ENCODE measurements around the gene CRK. TPM values are rescaled to one million over a fixed set of nuclear protein-coding genes. Genes with fewer than 3 reads are reported as not detected.

The CRK gene
- total RNA-seq, 1 donor: 149 TPM

DNA sequence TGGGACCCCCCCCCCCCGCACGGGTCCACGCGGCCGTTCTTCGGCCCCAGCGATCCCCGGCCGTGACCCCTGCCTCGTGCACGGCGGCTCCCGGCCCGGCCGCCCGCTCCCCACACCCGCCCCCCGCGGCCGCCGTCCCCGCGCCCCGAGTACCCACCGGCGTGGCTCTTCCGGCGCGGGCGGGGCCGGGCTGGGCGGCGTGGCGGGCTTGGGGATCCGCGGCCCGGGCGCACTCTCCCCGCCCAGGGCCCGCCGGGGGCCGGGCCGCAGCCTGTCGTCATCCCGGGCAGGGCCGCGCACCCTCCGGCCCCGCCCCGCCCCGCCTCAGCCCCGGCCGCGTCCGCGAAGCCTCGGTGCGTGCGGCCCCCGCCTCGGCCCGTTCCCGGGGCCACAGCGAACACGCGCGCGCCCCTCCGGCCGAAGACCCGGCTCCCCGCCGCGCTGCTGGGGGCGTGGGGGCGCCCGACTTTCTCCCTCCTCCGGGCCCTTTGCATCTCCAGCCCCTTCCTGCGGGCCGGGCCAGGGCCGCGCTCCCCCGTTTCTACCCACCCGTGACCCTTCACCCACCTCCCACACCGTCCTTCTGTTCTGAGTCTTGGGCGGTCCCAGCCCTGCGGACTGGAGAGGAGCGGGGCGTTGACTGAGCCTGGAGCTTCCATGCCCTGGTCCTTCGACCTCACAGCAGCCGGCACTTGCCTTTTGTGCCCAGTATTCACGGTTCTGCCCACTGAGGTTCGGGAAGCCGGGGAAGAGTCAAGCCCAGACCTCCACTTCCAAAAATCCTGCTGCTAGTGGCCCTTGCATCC, 35.6 kb upstream of the CRK start:
- peak; percentile 53 for DNase-seq (ENCODE audit: low read depth)
- TF ChIP-seq, protein P1, sequence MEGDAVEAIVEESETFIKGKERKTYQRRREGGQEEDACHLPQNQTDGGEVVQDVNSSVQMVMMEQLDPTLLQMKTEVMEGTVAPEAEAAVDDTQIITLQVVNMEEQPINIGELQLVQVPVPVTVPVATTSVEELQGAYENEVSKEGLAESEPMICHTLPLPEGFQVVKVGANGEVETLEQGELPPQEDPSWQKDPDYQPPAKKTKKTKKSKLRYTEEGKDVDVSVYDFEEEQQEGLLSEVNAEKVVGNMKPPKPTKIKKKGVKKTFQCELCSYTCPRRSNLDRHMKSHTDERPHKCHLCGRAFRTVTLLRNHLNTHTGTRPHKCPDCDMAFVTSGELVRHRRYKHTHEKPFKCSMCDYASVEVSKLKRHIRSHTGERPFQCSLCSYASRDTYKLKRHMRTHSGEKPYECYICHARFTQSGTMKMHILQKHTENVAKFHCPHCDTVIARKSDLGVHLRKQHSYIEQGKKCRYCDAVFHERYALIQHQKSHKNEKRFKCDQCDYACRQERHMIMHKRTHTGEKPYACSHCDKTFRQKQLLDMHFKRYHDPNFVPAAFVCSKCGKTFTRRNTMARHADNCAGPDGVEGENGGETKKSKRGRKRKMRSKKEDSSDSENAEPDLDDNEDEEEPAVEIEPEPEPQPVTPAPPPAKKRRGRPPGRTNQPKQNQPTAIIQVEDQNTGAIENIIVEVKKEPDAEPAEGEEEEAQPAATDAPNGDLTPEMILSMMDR (IDR thresholded peaks at IDR 0.05; ENCODE audit: insufficient read depth, low read depth, low read length): no peak
- H3K4me3 ChIP-seq (ENCODE audit: low read depth, low read length): peak overlapping the region; percentile 78

GRCh38 chr17:1490643-1491442, 34.8 kb upstream of the CRK start:
- TF ChIP-seq, protein P1 (IDR thresholded peaks at IDR 0.05; ENCODE audit: insufficient read depth, low read depth, low read length): no peak
- peak overlapping the region; percentile 78 for H3K4me3 ChIP-seq (ENCODE audit: low read depth, low read length)
- DNase-seq (ENCODE audit: low read depth): peak; percentile 48

DNA sequence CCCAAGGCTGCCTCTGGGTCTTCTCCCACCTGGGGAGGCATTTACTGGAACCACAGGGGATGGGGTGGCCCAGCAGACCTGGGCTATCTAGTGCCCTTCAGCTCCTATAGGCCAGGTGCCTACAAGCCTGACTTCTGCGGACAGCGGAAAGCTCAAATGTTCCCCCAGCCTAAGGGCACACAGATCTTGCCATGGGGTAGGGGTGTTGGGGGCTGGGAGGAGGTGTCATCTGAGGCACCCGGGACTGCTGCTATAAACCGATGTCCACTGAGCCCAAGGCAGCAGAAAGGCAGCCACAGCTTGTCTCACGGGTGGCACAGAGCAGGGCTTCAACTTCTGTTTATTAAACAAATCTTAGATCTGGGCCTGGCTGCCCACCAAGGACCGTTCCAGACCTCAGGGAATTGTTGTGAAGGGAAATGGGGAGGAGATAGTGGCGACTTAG, 32.8 kb upstream of the CRK start:
- no peak for DNase-seq (ENCODE audit: low read depth)
- TF ChIP-seq, protein P1 (IDR thresholded peaks at IDR 0.05; ENCODE audit: insufficient read depth, low read depth, low read length): no peak
- H3K4me3 ChIP-seq (ENCODE audit: low read depth, low read length): peak overlapping the region; percentile 59

DNA sequence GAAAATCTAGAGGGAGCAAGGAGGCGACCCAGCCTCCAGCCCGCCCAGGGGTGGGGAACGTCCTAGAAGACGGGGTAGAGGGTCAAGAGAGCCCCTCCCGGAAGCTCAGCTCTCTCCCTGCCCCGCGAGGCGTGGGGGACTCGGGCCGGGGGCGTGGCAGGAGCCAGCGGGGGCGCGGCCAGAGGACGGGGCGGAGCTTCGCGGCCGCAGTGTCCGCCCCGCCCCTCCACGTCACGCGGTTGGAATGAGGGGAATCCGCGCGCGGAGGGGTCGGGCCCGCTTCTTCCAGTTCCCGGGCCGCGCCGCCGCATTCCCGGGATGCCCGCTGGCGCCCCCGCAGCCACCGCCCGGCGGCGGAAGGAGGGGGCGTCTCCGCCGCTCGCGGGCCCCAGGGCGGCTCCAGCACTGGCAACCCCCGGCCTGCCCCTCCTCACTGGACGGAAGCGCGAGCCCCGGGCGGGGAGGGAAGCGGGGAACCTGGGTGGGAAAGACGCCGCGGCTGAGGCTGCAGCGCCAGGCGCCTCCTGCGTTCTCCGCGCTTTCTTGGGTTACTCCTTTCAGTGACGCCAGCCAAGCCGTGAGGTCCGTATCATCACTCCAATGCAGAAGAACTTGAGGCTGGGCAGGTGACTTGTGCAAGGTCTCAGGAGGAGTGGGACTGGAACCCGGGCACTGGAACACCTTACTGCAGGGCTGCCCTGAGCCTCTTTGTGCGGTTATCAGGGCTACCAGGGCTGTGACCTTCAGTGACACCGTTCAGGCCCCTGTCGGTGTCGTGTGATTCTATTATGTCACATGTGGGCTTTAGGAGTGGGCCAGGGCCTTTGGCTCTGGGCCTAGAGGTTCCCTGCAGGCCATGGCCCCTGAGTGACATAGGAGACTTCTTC, 32.1 kb upstream of the CRK start:
- DNase-seq (ENCODE audit: low read depth): peak; percentile 90
- TF ChIP-seq, protein P1 (IDR thresholded peaks at IDR 0.05; ENCODE audit: insufficient read depth, low read depth, low read length): no peak
- peak overlapping the region; percentile 59 for H3K4me3 ChIP-seq (ENCODE audit: low read depth, low read length)

DNA sequence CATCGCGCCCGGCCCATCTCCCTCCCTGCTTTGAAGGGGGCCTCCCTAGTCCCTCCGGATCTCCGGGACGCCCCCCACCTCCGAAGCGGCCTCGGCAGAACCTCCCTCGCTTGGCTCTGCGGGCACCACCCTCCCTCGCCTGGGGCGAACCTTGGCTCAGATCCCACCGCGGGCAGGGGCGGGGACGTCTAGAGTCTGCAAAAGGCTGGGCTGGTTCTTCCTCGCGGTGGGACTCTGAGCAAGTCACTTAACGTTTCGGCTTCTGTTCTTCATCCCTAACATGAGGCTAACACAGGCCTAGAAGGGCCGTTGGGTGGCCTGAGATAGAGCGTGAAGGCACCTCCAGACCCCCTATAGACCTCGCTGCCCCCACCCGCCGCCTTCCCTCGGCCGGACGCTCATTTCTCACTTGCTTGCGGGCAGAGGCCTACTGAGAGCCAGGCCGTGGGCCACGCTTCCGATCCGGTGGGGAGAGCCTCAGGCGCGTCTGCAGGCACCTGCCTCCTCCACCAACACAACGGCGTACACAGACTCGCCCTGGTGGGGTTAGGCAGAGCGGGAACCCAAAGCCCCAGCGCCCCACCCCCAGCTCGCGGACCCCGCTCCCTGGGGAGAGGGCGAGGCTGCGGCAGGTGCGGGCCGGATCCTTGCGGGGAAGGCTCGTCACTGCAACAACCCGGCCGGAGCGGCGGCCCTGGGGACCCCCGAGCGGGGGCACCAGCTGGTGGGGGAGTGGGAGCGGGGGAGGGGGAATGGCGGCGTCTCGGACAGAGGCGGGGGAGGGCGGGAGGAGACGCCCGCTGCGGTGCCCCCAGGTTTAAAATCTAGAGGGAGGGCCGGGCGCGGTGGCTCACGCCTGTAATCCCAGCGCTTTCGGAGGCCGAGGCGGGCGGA, 31.0 kb upstream of the CRK start:
- peak overlapping the region; percentile 39 for H3K4me3 ChIP-seq (ENCODE audit: low read depth, low read length)
- TF ChIP-seq, protein P1 (IDR thresholded peaks at IDR 0.05; ENCODE audit: insufficient read depth, low read depth, low read length): peak; percentile 5
- DNase-seq (ENCODE audit: low read depth): peak; percentile 79
